ENCODE results near the gene HDAC4.

Gene HDAC4

GRCh38 chr2:239106314-239106908 is 294.4 kb downstream of the HDAC4 start:
- Histone ChIP-seq H3K4me3 (ENCODE audit: low read depth, low read length) (no peak overlapping the region), H3K27ac (ENCODE audit: extremely low read depth, low read depth, low read length) (no peak overlapping the region), H3K4me1 (ENCODE audit: control insufficient read depth, insufficient read depth, low read length) (no peaks in the 10 kb centered on the region), H3K36me3 (ENCODE audit: control insufficient read depth in 2 of 2, insufficient read depth in 1 of 2, low read length in 2 of 2) (peaks cover 0 to 26% of the 10 kb centered on the region in 2 experiments; a peak in 1 of 3 replicates), H3K9me3 (ENCODE audit: control insufficient read depth, insufficient read depth, low read depth, low read length) (no peaks in the 10 kb centered on the region)
- TF ChIP-seq ZNF626 (tag by site-specific recombination; IDR thresholded peaks at IDR 0.05) (no peak), MZF1 (tag by site-specific recombination; IDR thresholded peaks at IDR 0.05; ENCODE audit: borderline replicate concordance) (no peak), ZEB2 (tag by site-specific recombination; IDR thresholded peaks at IDR 0.05) (no peak), ZBTB26 (tag by site-specific recombination; optimal IDR thresholded peaks at IDR 0.05) (no peak), ZNF654 (tag by site-specific recombination; IDR thresholded peaks at IDR 0.05; ENCODE audit: low read depth) (peak; percentile 24; the same call in 1 of the 2 replicates), ZNF146 (tag by site-specific recombination; IDR thresholded peaks at IDR 0.05) (no peak), ELK4 (IDR thresholded peaks at IDR 0.05; ENCODE audit: borderline replicate concordance, low read depth, low read length) (no peak), CTCF (tag by site-specific recombination; IDR thresholded peaks at IDR 0.05) (peak; percentile 87), ZIC2 (tag by site-specific recombination; IDR thresholded peaks at IDR 0.05) (no peak)
- CTCF ChIA-PET = interaction anchor here (0.6 to 1.2 kb wide), 6 partner anchors 55 to 645 kb away, joined by 3 to 7 read pairs (median 3); no protein-coding TSS in a partner anchor
- POLR2A ChIA-PET = no interaction called here

GRCh38 chr2:239105234-239105633 is 295.6 kb downstream of the HDAC4 start:
- ChIA-PET POLR2A (no interaction called here), CTCF (interaction anchor here (0.6 kb wide), 1 partner anchor 591 kb away, joined by 3 read pairs; no protein-coding TSS in a partner anchor)
- Histone ChIP-seq H3K36me3 (ENCODE audit: control insufficient read depth in 2 of 2, insufficient read depth in 1 of 2, low read length in 2 of 2) (peaks cover 0 to 24% of the 10 kb centered on the region in 2 experiments; a peak in 1 of 3 replicates), H3K4me3 (ENCODE audit: low read depth, low read length) (no peak overlapping the region), H3K4me1 (ENCODE audit: control insufficient read depth, insufficient read depth, low read length) (no peaks in the 10 kb centered on the region), H3K27ac (ENCODE audit: extremely low read depth, low read depth, low read length) (no peak overlapping the region), H3K9me3 (ENCODE audit: control insufficient read depth, insufficient read depth, low read depth, low read length) (no peaks in the 10 kb centered on the region)
- TF ChIP-seq ZIC2 (tag by site-specific recombination; IDR thresholded peaks at IDR 0.05) = peak; percentile 89
- no peak for TF ChIP-seq ZNF449 (tag by site-specific recombination; IDR thresholded peaks at IDR 0.05)
- TF ChIP-seq ZNF529 (tag by site-specific recombination; IDR thresholded peaks at IDR 0.05; ENCODE audit: insufficient replicate concordance) = no peak
- no peak for TF ChIP-seq ZSCAN23 (tag by site-specific recombination; IDR thresholded peaks at IDR 0.05)
- TF ChIP-seq GLIS1 (tag by site-specific recombination; IDR thresholded peaks at IDR 0.05) = peak; percentile 66

- H3K36me3 ChIP-seq (ENCODE audit: control insufficient read depth in 2 of 2, insufficient read depth in 1 of 2, low read length in 2 of 2) = peaks cover 0 to 23% of the 10 kb centered on the region in 2 experiments; a peak in 1 of 3 replicates
- CTCF ChIA-PET = no interaction called here
- no peak overlapping the region for H3K27ac ChIP-seq (ENCODE audit: extremely low read depth, low read depth, low read length)
- H3K4me3 ChIP-seq (ENCODE audit: low read depth, low read length) = no peak overlapping the region
- no peaks in the 10 kb centered on the region for H3K4me1 ChIP-seq (ENCODE audit: control insufficient read depth, insufficient read depth, low read length)
- POLR2A ChIA-PET = no interaction called here
- H3K9me3 ChIP-seq (ENCODE audit: control insufficient read depth, insufficient read depth, low read depth, low read length) = no peaks in the 10 kb centered on the region
- TF ChIP-seq ZNF16 (tag by site-specific recombination; IDR thresholded peaks at IDR 0.05; ENCODE audit: low read depth) (no peak), ZNF48 (tag by site-specific recombination; IDR thresholded peaks at IDR 0.05) (no peak), ZNF169 (tag by site-specific recombination; IDR thresholded peaks at IDR 0.05) (no peak), ZNF660 (tag by site-specific recombination; IDR thresholded peaks at IDR 0.05) (no peak), HOXC10 (CRISPR knock-in tag; IDR thresholded peaks at IDR 0.05) (no peak), SALL2 (tag by site-specific recombination; IDR thresholded peaks at IDR 0.05; ENCODE audit: borderline replicate concordance) (no peak), ZNF518A (tag by site-specific recombination; conservative IDR thresholded peaks at IDR 0.05; ENCODE audit: low read depth) (no peak), ZNF404 (tag by site-specific recombination; IDR thresholded peaks at IDR 0.05) (no peak)
Observed at GRCh38 chr2:239104800-239105199, 296.0 kb downstream of the HDAC4 start.
